ENCODE data around the gene TM2D3.
A peak's percentile ranks its signal among the peaks of the same experiment; 100 is the strongest.
"Not testable (repeated sequence)": the region's sequence is repeated elsewhere in the genome, so short reads cannot be mapped to it uniquely, and the experiment has no call there.

Gene TM2D3

DNA sequence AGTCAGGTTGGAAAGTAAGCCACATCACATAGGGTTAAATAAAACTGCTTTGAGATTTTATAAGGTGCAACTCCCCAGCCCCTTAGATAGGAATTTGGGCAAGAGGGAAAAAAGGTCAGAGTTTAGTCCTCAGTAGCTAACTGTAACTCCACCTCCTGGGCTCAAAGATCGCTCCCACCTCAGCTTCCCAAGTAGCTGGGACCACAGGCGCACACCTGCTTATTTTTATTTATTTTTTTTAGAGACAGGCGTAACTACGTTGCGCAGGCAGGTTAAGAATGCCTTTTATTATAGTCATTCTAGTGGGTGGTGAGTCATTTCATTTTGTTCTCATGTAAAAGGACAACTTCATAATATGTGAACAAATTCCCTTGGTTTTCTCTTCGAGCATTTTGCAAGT is 14.7 kb downstream of the TM2D3 start:
- H3K4me3 ChIP-seq (ENCODE audit: low read length), result no peak overlapping the region
- H3K9ac ChIP-seq (ENCODE audit: low read length), result no peak overlapping the region
- no peak overlapping the region for H3K27ac ChIP-seq (ENCODE audit: low read length)
- no peaks in the 10 kb centered on the region for H3K9me3 ChIP-seq (ENCODE audit: control insufficient read depth, low read depth, low read length)
- H3K4me1 ChIP-seq (ENCODE audit: control insufficient read depth, low read depth, low read length), result no peaks in the 10 kb centered on the region
- H3K27me3 ChIP-seq (ENCODE audit: control insufficient read depth, insufficient read depth, low read length), result no peaks in the 10 kb centered on the region
- peaks cover 4% of the 10 kb centered on the region for H3K36me3 ChIP-seq (ENCODE audit: control insufficient read depth, low read depth, low read length)

DNA sequence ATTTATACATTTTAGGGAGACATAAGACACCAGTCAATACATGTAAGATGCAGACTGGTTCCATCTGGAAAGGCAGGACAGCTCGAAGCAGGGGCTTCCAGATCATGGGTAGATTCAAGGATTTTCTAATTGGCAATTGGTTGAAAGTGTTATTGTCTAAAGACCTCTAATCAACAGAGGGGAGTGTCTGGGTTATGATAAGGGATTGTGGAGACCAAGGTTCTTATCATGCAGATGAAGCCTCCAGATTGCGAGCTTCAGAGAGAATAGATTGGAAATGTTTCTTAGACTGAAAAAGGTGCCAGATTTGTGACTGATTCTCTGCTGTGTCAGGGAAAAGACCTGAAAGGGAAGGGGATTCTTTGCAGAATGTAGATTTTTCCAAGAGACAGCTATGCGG is 15.1 kb downstream of the TM2D3 start:
- Histone ChIP-seq H3K36me3 (ENCODE audit: control insufficient read depth, low read depth, low read length) (peaks cover 4% of the 10 kb centered on the region), H3K27me3 (ENCODE audit: control insufficient read depth, insufficient read depth, low read length) (no peaks in the 10 kb centered on the region), H3K9me3 (ENCODE audit: control insufficient read depth, low read depth, low read length) (no peaks in the 10 kb centered on the region), H3K27ac (ENCODE audit: low read length) (no peak overlapping the region), H3K9ac (ENCODE audit: low read length) (no peak overlapping the region), H3K4me3 (ENCODE audit: low read length) (no peak overlapping the region), H3K4me1 (ENCODE audit: control insufficient read depth, low read depth, low read length) (no peaks in the 10 kb centered on the region)

DNA sequence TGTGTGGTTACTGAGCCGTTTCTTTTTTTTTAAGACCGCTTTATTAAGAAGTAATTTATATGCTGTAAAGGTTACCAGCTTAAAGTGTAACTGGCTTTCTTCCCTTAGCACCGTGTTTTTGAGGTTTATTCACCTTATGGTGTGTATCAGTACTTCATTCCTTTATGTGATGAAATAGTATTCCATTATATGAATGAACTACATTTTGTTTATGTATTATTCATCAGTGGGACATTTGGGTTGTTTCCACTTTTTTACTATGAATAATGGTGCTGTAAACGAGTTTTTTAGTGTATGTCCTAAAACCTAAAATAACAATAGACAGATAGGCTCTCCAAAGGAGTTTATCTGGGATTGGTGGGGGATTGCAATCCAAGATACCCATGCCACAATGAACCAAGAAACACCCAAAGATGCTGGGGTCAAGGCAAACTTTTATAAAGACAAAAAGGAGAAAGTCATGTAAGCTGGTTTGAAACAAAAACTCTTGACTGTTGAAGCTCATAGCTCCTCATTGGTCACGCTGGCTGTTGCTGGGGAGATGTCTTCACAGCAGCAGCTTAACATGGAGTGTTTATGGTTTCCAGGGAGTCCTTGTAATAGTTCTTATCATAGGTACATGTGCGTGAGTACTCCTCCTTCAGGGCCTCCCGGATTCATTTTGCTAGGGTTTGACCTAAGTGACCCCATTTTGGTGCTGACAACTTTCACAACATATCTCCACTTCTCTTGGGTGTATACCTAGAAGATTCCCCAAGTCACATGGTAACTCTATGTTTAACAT is 16.0 kb downstream of the TM2D3 start:
- Histone ChIP-seq H3K36me3 (ENCODE audit: control insufficient read depth, low read depth, low read length) (peaks cover 4% of the 10 kb centered on the region), H3K27ac (ENCODE audit: low read length) (no peak overlapping the region), H3K9me3 (ENCODE audit: control insufficient read depth, low read depth, low read length) (no peaks in the 10 kb centered on the region), H3K4me3 (ENCODE audit: low read length) (no peak overlapping the region), H3K4me1 (ENCODE audit: control insufficient read depth, low read depth, low read length) (no peaks in the 10 kb centered on the region), H3K9ac (ENCODE audit: low read length) (no peak overlapping the region), H3K27me3 (ENCODE audit: control insufficient read depth, insufficient read depth, low read length) (no peaks in the 10 kb centered on the region)

DNA sequence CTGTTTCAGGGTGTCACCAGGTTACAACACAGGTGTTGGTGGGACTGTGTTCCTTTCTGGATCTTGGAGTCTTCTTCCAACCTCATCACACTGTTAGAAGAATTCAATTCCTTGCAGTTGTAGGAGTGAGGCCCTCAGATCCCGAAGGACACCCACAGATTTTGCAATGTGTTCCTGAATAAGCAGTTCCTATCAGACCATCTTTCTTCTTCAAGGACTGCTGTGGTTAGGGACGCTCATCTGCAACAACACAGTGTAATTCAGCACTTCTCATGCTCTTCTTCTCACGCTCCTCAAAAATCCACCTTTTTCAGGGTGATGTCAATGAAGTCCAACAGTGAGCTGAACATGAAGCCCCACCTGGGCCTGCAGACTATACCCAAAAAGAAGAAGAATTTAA is 18.8 kb downstream of the TM2D3 start:
- no peak overlapping the region for H3K27ac ChIP-seq (ENCODE audit: low read length)
- no peaks in the 10 kb centered on the region for H3K36me3 ChIP-seq (ENCODE audit: control insufficient read depth, low read depth, low read length)
- H3K9me3 ChIP-seq (ENCODE audit: control insufficient read depth, low read depth, low read length), result no peaks in the 10 kb centered on the region
- no peaks in the 10 kb centered on the region for H3K4me1 ChIP-seq (ENCODE audit: control insufficient read depth, low read depth, low read length)
- H3K9ac ChIP-seq (ENCODE audit: low read length), result no peak overlapping the region
- no peaks in the 10 kb centered on the region for H3K27me3 ChIP-seq (ENCODE audit: control insufficient read depth, insufficient read depth, low read length)
- H3K4me3 ChIP-seq (ENCODE audit: low read length), result no peak overlapping the region

DNA sequence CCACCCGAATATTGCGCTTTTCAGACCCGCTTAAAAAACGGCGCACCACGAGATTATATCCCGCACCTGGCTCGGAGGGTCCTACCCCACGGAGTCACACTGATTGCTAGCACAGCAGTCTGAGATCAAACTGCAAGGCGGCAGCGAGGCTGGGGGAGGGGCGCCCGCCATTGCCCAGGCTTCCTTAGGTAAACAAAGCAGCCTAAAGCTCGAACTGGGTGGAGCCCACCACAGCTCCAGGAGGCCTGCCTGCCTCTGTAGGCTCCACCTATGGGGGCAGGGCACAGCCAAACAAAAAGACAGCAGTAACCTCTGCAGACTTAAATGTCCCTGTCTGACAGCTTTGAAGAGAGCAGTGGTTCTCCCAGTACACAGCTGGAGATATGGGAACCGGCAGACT is 25.5 kb downstream of the TM2D3 start:
- not testable (repeated sequence) for H3K27ac ChIP-seq (ENCODE audit: low read length); H3K4me1 ChIP-seq (ENCODE audit: control insufficient read depth, low read depth, low read length); H3K9me3 ChIP-seq (ENCODE audit: control insufficient read depth, low read depth, low read length); H3K9ac ChIP-seq (ENCODE audit: low read length); H3K27me3 ChIP-seq (ENCODE audit: control insufficient read depth, insufficient read depth, low read length); H3K4me3 ChIP-seq (ENCODE audit: low read length); H3K36me3 ChIP-seq (ENCODE audit: control insufficient read depth, low read depth, low read length)

DNA sequence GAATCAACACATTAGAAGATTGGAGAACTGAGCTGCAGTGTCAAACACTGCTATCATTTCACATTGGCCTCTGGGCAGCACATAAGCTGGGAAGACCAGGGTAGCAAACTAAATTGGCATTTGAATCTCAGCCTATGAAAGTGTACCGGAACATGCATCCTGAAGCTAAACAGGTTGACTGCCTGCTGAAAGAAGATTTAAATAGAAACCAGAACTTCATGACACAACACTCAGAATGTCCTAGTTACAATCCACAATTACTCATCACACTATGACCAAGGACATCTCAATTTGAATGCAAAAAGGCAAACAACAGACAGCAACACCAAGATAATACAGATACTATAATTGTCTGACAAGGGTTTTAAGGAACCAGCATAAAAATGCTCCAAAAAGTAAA is 26.2 kb downstream of the TM2D3 start:
- Histone ChIP-seq H3K4me1 (ENCODE audit: control insufficient read depth, low read depth, low read length) (no peaks in the 10 kb centered on the region), H3K27me3 (ENCODE audit: control insufficient read depth, insufficient read depth, low read length) (no peaks in the 10 kb centered on the region), H3K9ac (ENCODE audit: low read length) (no peak overlapping the region), H3K36me3 (ENCODE audit: control insufficient read depth, low read depth, low read length) (no peaks in the 10 kb centered on the region), H3K27ac (ENCODE audit: low read length) (no peak overlapping the region), H3K4me3 (ENCODE audit: low read length) (peak overlapping the region; percentile 30), H3K9me3 (ENCODE audit: control insufficient read depth, low read depth, low read length) (no peaks in the 10 kb centered on the region)

DNA sequence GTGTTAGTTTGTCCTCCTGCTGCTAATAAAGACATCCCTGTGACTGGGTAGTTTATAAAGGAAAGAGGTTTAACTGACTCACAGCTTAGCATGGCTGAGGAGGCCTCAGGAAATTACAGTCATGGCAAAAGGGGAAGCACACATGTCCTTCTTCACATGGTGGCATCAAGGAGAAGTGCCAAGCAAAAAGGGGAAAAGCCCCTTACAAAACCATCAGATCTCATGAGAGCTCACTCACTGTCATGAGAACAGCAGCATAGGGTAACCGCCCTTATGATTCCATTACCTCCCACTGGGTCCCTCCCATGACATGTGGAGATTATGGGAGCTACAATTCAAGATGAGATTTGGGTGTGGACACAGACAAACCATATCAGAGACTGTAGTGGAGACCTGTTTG is 27.0 kb downstream of the TM2D3 start:
- Histone ChIP-seq H3K9me3 (ENCODE audit: control insufficient read depth, low read depth, low read length) (no peaks in the 10 kb centered on the region), H3K36me3 (ENCODE audit: control insufficient read depth, low read depth, low read length) (no peaks in the 10 kb centered on the region)

DNA sequence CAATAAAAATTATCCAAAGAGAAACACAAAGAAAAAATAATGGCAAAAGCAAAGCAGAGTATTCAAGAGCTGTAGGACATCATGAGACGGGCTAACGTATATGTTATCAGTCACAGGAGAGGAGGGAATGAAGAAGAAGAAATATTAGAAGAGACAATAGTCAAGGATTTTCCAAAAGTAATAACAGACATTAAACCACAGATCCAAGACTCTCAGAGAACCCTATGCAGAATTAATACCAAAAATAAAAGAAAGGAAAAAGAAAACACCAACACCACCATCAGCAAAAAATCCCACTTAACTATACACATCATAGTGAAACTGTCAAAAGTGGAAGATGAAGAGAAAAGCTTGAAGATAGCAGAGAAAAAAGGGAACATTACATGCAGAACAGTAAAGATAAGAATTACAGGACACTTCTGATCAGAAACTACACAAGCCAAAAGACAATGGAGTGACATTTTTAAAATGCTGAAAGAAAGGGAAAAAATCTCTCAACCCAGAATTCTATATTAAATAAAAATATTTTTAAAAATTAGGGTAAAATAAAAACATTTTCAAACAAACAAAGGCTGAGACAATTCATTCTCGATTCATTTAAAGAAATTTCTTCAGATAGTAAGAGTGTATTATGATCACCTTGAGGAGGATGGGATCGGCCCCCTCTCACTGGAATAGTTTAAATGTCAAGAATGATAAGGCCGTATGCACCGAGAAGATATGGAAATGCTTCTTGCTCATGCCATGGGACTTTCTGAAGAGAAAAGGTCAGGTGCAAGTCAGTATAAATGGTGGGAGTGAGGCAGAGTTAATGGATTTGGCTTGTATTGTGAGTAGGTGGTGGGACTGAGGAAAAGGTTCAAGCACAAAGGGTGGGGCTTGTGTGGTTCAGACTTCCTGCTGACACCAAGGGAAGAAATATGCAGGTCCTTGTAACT is 28.5 kb downstream of the TM2D3 start:
- H3K27me3 ChIP-seq (ENCODE audit: control insufficient read depth, insufficient read depth, low read length), result no peaks in the 10 kb centered on the region
- no peaks in the 10 kb centered on the region for H3K4me1 ChIP-seq (ENCODE audit: control insufficient read depth, low read depth, low read length)
- H3K4me3 ChIP-seq (ENCODE audit: low read length), result no peak overlapping the region
- no peak overlapping the region for H3K27ac ChIP-seq (ENCODE audit: low read length)
- H3K36me3 ChIP-seq (ENCODE audit: control insufficient read depth, low read depth, low read length), result no peaks in the 10 kb centered on the region
- no peaks in the 10 kb centered on the region for H3K9me3 ChIP-seq (ENCODE audit: control insufficient read depth, low read depth, low read length)
- H3K9ac ChIP-seq (ENCODE audit: low read length), result no peak overlapping the region

More for the DNA sequence above, 27.0 kb downstream of the TM2D3 start:
- Histone ChIP-seq H3K4me1 (ENCODE audit: control insufficient read depth, low read depth, low read length) (no peaks in the 10 kb centered on the region), H3K4me3 (ENCODE audit: low read length) (no peak overlapping the region), H3K9ac (ENCODE audit: low read length) (no peak overlapping the region), H3K27ac (ENCODE audit: low read length) (no peak overlapping the region), H3K27me3 (ENCODE audit: control insufficient read depth, insufficient read depth, low read length) (no peaks in the 10 kb centered on the region)

DNA sequence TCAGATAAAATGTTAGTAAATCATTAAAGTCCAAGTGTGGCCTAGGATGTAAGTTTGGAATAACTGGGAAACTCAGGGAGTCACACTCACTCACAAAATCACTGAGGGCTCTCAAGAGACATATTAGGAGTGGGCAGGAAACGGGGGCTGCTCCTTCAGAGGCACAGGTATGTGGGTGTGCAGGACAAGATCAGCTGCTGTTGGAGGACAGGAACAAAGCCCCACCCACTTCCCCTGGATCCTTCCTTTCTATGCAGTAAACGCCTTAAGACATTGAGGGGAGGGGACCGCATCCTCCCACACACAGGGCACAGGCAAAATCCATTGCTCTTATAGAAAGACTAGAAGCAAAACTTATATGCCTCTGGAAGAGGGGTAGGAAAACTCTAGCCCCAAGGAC is 30.2 kb downstream of the TM2D3 start:
- no peaks in the 10 kb centered on the region for H3K36me3 ChIP-seq (ENCODE audit: control insufficient read depth, low read depth, low read length)
- no peaks in the 10 kb centered on the region for H3K27me3 ChIP-seq (ENCODE audit: control insufficient read depth, insufficient read depth, low read length)
- H3K27ac ChIP-seq (ENCODE audit: low read length), result no peak overlapping the region
- no peak overlapping the region for H3K4me3 ChIP-seq (ENCODE audit: low read length)
- no peaks in the 10 kb centered on the region for H3K4me1 ChIP-seq (ENCODE audit: control insufficient read depth, low read depth, low read length)
- no peaks in the 10 kb centered on the region for H3K9me3 ChIP-seq (ENCODE audit: control insufficient read depth, low read depth, low read length)
- no peak overlapping the region for H3K9ac ChIP-seq (ENCODE audit: low read length)

DNA sequence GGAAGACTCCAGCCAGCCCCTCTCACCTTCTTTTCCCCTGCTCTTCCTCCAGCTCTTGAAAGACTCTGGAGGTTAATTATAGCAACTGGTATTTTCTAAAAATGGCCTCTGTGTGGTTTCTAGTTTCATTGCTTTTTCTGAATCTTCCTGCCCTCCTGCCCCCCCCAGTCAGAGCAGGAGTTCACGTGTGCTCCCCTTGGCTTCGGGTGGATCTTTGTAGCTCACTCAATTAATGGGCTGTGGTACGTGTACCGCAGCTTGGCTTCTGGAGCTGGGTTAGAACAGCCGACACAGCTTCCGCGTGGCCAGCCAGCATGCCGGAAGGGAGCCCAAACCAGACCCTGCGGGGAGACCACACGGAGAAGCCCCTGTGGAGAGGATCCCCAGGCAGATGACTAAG is 31.5 kb downstream of the TM2D3 start:
- Histone ChIP-seq H3K36me3 (ENCODE audit: control insufficient read depth, low read depth, low read length) (no peaks in the 10 kb centered on the region), H3K4me1 (ENCODE audit: control insufficient read depth, low read depth, low read length) (peaks cover 13% of the 10 kb centered on the region), H3K27me3 (ENCODE audit: control insufficient read depth, insufficient read depth, low read length) (peaks cover 3% of the 10 kb centered on the region), H3K27ac (ENCODE audit: low read length) (no peak overlapping the region), H3K4me3 (ENCODE audit: low read length) (no peak overlapping the region), H3K9me3 (ENCODE audit: control insufficient read depth, low read depth, low read length) (no peaks in the 10 kb centered on the region), H3K9ac (ENCODE audit: low read length) (no peak overlapping the region)

DNA sequence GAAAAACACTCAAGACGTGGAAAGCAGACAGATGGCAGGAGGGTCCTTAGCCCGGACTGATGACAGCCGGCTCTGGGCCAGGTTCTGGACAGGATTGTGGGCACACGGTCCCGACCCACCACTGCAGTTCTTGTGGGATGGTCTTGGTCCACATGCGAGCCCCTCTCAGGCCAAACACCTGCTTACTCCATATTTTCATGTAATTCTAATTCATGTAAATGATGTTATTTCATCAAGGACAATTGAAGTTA is 32.6 kb downstream of the TM2D3 start:
- H3K4me1 ChIP-seq (ENCODE audit: control insufficient read depth, low read depth, low read length), result peaks cover 14% of the 10 kb centered on the region
- H3K27me3 ChIP-seq (ENCODE audit: control insufficient read depth, insufficient read depth, low read length), result peaks cover 3% of the 10 kb centered on the region
- no peaks in the 10 kb centered on the region for H3K9me3 ChIP-seq (ENCODE audit: control insufficient read depth, low read depth, low read length)
- H3K27ac ChIP-seq (ENCODE audit: low read length), result no peak overlapping the region
- no peak overlapping the region for H3K4me3 ChIP-seq (ENCODE audit: low read length)
- H3K36me3 ChIP-seq (ENCODE audit: control insufficient read depth, low read depth, low read length), result no peaks in the 10 kb centered on the region
- no peak overlapping the region for H3K9ac ChIP-seq (ENCODE audit: low read length)

Data from iPS-18a (cell line).